HEK293T (cell line): Measurements from ENCODE around the gene ANKFN1.
A peak's percentile ranks its signal among the peaks of the same experiment; 100 is the strongest.

ENCODE experiments used
- CTCF ChIA-PET: fragments of 350-600 bp; formaldehyde crosslinking; extraction: SDS; loops from one replicate; lab custom pipeline; 2021; ENCODE audit warnings: antibody characterized with exemption, inconsistent platforms; lab: Yijun Ruan, JAX
- POLR2A ChIA-PET: fragments of 350-600 bp; formaldehyde crosslinking; extraction: SDS; loops from one replicate; lab custom pipeline; 2020; ENCODE audit warnings: antibody characterized with exemption, inconsistent platforms; lab: Yijun Ruan, JAX
- DNase-seq: peaks from one replicate; pipeline ENCODE4 v3.0.0; 2012; ENCODE audit warnings: mixed read lengths; ENCODE audit errors: extremely low spot score
- ARNT ChIP-seq: fragments of 450-650 bp; IDR thresholded peaks from 2 replicates; pipeline ENCODE4 v1.6.1; 2017; ENCODE audit warnings: mild to moderate bottlenecking
- BHLHE40 ChIP-seq: fragments of 450-650 bp; IDR thresholded peaks from 2 replicates; pipeline ENCODE4 v1.6.1; 2016; ENCODE audit warnings: mild to moderate bottlenecking, moderate library complexity, borderline replicate concordance
- CTBP1 ChIP-seq: fragments of 450-650 bp; IDR thresholded peaks from 2 replicates; pipeline ENCODE4 v1.6.1; 2016; ENCODE audit warnings: borderline replicate concordance
- ELF4 ChIP-seq: fragments of 450-650 bp; IDR thresholded peaks from 2 replicates; pipeline ENCODE4 v1.6.1; 2017; ENCODE audit warnings: antibody characterized with exemption
- FOXA1 ChIP-seq: fragments of 450-650 bp; IDR thresholded peaks from 2 replicates; pipeline ENCODE4 v1.6.1; 2016; ENCODE audit warnings: mild to moderate bottlenecking
- FOXK2 ChIP-seq: fragments of 450-650 bp; IDR thresholded peaks from 2 replicates; pipeline ENCODE4 v1.6.1; 2016; ENCODE audit warnings: mild to moderate bottlenecking
- FOXM1 ChIP-seq: fragments of 450-650 bp; IDR thresholded peaks from 2 replicates; pipeline ENCODE4 v1.6.1; 2017; ENCODE audit warnings: mild to moderate bottlenecking, borderline replicate concordance
- HDGF ChIP-seq: fragments of 450-650 bp; IDR thresholded peaks from 2 replicates; pipeline ENCODE4 v1.6.1; 2017; ENCODE audit warnings: antibody characterized with exemption, borderline replicate concordance
- L3MBTL2 ChIP-seq: fragments of 450-650 bp; conservative IDR thresholded peaks from 2 replicates; pipeline ENCODE4 v1.6.1; 2016; ENCODE audit warnings: mild to moderate bottlenecking
- LEF1 ChIP-seq: fragments of 450-650 bp; IDR thresholded peaks from 2 replicates; pipeline ENCODE4 v1.6.1; 2017; ENCODE audit warnings: mild to moderate bottlenecking, borderline replicate concordance
- NFRKB ChIP-seq: fragments of 450-650 bp; IDR thresholded peaks from 2 replicates; pipeline ENCODE4 v1.6.1; 2016; ENCODE audit warnings: mild to moderate bottlenecking, moderate library complexity
- SP1 ChIP-seq: fragments of 450-650 bp; IDR thresholded peaks from 2 replicates; pipeline ENCODE4 v1.6.1; 2017
- SUZ12 ChIP-seq: fragments of 450-650 bp; IDR thresholded peaks from 2 replicates; pipeline ENCODE4 v1.6.1; 2016; ENCODE audit warnings: mild to moderate bottlenecking
- TARDBP ChIP-seq: fragments of 450-650 bp; IDR thresholded peaks from 2 replicates; pipeline ENCODE4 v1.6.1; 2016
- ZNF384 ChIP-seq: fragments of 450-650 bp; IDR thresholded peaks from 2 replicates; pipeline ENCODE4 v1.6.1; 2016
- TF ChIP-seq, protein P1 (sequence below): fragments of 450-650 bp; IDR thresholded peaks from 2 replicates; pipeline ENCODE4 v1.6.1; 2016

Gene ANKFN1

DNA sequence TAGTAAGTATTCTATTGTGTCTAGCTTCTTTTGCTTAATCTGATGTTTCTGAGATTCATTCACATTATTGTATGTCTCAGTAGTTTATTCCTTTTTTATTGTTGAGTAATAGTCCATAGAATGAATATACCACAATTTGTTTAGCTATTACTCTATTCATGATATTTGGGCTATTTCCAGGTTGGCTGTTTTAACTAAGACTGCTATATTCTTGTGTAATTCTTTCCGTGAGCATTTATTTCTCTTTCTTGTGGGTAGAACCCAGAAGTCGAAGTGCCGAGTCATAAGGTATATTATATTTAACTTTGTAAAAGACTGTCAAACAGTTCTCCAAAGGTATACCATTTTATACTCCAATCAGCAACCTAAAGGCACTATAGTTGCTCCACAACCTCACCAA, 160.8 kb downstream of the ANKFN1 start:
- DNase-seq = no peak
- TF ChIP-seq L3MBTL2 (no peak), LEF1 (no peak), CTBP1 (no peak), FOXA1 (no peak), TARDBP (no peak), ARNT (no peak), SUZ12 (no peak), BHLHE40 (no peak), ELF4 (no peak)
- CTCF ChIA-PET = no interaction called here
- POLR2A ChIA-PET = no interaction called here

DNA sequence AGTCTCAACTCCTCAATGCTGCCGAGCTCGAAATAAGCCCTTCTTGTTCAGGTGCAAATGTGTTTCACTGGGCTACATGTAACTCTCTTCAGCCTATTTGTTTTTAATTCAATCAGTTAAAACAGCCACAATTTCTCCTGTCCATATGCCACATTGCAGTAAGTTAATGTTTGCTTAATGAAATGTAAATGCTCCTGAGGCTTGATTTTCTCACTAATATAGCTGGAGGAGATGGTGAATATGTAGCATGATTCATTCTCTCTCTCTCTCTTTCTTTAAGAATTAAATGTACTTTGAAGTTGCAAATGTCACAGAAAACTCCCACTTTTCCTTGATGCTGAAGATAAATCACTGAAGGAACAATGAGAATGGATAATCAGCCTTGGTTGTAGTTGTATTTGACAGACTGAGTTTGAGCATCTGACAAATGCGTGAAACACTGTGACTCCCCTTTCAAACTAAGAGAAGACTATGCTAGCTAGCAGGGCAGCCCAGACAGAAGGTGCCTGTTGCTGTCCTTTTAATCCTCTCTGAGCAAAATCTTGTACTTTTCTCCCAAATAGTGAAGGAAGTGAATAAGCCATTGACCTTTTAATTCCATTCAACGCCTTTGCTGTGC, 161.8 kb downstream of the ANKFN1 start:
- DNase-seq = no peak
- POLR2A ChIA-PET = no interaction called here
- TF ChIP-seq FOXK2 (no peak), CTBP1 (no peak), ARNT (no peak), ELF4 (no peak), SP1 (no peak), BHLHE40 (no peak), LEF1 (no peak), FOXA1 (no peak), TARDBP (no peak), L3MBTL2 (no peak), ZNF384 (no peak), NFRKB (no peak), HDGF (no peak), SUZ12 (no peak), FOXM1 (no peak)
- TF ChIP-seq, protein P1, sequence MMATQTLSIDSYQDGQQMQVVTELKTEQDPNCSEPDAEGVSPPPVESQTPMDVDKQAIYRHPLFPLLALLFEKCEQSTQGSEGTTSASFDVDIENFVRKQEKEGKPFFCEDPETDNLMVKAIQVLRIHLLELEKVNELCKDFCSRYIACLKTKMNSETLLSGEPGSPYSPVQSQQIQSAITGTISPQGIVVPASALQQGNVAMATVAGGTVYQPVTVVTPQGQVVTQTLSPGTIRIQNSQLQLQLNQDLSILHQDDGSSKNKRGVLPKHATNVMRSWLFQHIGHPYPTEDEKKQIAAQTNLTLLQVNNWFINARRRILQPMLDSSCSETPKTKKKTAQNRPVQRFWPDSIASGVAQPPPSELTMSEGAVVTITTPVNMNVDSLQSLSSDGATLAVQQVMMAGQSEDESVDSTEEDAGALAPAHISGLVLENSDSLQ = no peak
- CTCF ChIA-PET = no interaction called here

DNA sequence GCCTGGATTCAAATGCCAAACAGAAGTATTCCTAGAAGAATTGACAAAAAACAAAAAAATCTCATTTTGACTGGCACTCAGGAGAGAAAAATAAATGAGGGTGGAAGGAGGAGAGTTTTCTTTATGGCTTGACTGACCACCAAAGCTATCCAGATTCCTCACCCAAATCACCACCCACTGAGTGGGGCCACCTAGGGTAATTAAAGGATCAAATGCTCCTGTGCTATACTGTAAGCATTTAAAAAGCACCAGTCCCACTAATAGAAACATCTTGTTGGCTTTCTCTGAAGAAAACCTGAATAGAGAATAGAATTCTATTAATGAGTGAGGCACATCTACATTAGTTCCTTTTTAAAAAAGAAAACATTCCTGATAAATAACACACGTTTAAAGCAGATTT, 163.3 kb downstream of the ANKFN1 start:
- ChIA-PET POLR2A (no interaction called here), CTCF (no interaction called here)
- no peak for DNase-seq
- TF ChIP-seq TARDBP (no peak), CTBP1 (no peak), SP1 (no peak), FOXK2 (no peak), BHLHE40 (no peak), FOXM1 (no peak), FOXA1 (no peak), ARNT (no peak), LEF1 (no peak), NFRKB (no peak), SUZ12 (no peak)

DNA sequence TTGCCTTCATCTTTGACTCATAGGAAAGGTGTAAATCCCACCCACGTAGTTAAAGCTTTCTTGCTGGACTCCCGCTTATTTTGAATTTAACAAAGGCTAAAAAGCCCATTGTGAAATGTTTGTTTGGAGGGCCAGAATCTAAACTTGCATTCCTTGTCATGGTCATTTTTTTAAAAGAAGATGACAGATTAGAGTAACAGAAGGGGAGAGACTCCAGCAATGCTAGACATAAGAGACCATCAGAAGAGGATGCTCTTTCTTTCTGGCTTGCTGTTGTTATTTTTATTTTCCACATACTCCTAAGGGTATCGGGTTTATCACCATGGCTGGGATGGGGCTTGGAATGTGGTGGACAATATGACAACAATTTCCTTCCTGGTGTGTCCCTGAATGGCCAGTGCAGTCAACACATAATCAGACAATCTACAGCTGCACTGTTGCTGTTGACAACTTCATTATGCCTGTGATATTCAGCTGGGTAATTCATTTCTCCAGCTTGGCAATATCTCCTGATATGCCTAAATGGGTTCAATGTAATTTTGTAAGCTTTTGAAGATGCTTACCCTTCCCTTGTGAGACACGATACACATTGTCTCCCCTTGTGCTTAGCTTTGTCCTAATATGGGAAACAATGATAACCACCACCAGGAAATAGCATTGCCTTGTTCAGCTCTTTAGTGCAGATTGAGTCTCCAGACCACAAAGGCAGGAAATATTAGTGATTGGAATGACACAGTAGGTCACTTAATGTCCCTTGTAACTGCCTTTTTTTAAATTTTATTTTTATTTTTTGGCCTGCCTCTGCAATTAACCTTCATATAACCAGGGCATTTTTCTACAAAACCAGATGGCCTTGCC, 164.3 kb downstream of the ANKFN1 start:
- POLR2A ChIA-PET = no interaction called here
- TF ChIP-seq BHLHE40 (no peak), HDGF (no peak), ARNT (no peak), TARDBP (no peak), SUZ12 (no peak), FOXA1 (no peak), FOXM1 (no peak), LEF1 (no peak), ZNF384 (no peak), ELF4 (no peak), SP1 (no peak), L3MBTL2 (no peak)
- TF ChIP-seq, protein P1 = no peak
- no peak for DNase-seq
- CTCF ChIA-PET = no interaction called here

DNA sequence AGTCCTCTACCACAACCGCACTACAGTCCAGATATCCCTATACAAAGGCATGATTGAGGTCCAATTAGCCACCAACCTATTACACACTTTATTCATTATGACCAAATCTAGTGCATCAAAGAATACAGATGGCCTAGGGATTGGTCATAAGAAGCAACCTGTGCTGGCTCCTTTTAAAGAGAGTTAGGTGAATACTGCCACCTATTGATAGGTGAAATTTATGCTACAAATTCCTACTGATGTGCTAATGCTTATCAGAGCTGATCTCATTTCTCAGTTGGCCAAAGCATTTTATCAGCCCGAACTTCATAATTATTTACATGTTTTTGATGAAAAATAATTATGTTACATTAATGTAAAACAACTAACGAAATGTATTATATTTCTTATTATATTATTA, 166.3 kb downstream of the ANKFN1 start:
- TF ChIP-seq FOXM1 (no peak), SUZ12 (no peak), ELF4 (no peak), ARNT (no peak), LEF1 (no peak), HDGF (no peak), L3MBTL2 (no peak), BHLHE40 (no peak), FOXA1 (no peak), CTBP1 (no peak), SP1 (no peak), TARDBP (no peak), NFRKB (no peak), ZNF384 (no peak), FOXK2 (no peak)
- TF ChIP-seq, protein P1 = no peak
- POLR2A ChIA-PET = no interaction called here
- CTCF ChIA-PET = interaction anchor here (0.6 to 1.0 kb wide), 3 partner anchors 50 to 176 kb away, joined by 3 read pairs; no protein-coding TSS in a partner anchor
- DNase-seq = peak; percentile 47
